ENCODE measurements around the gene NDC1. TPM values are rescaled to one million over a fixed set of nuclear protein-coding genes. Genes with fewer than 3 reads are reported as not detected.

Gene NDC1
- total and polyA plus RNA-seq, 2 donors (not counting 3 experiments of a cell fraction or from before 2014, with no cell fraction given), result 23.2 to 29.2 TPM

DNA sequence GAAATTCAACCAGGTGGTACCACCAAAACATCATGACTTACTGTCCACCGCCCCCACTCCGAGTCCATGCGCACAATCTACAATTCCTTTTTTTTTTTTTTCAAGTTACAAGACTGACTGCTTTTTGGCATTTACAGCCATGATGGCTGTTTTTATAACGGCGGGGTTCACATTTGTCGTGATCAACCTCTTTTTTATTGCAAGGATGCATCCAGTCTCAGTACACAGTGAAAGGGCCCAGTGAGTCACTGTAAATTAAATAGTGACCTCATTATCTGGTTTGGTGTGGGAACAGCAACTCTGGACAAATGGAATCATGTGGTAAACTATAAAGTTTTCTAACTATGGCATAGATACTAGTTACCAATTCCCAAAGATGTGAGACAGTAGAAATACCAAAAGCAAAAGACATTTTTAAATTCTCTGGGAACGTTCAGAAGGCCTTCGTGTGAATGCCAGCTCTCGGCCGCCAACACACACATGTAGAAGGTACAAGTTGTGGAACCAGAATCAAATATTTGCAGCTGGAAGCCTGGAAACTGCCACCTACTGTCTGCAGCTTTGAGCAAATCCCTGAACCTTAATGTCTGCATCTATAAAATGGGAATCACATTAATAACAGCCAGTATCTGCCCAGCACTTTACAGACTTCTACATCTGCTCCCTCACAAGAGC, 104.0 kb downstream of the NDC1 start:
- Histone ChIP-seq H3K27ac (ENCODE audit: insufficient read depth, low read depth, low read length) (no peak overlapping the region), H3K4me1 (ENCODE audit: control insufficient read depth, extremely low read depth, insufficient read depth, low read length) (peaks cover 11% of the 10 kb centered on the region), H3K4me3 (replicated peaks in 1 of 3; ENCODE audit: insufficient read depth in 1 of 3, low read depth in 1 of 3, low read length in 3 of 3) (no peak overlapping the region), H3K9me1 (replicated peaks; ENCODE audit: control insufficient read depth, extremely low read depth, insufficient read depth, low read length) (no peaks in the 10 kb centered on the region), H3K9me3 (replicated peaks; ENCODE audit: control insufficient read depth, insufficient read depth, low read length) (no peaks in the 10 kb centered on the region), H3K4me2 (ENCODE audit: insufficient read depth, low read length) (no peak overlapping the region), H3K9ac (replicated peaks; ENCODE audit: extremely low read depth, insufficient read depth, low read length) (no peak overlapping the region), H3K79me2 (ENCODE audit: control insufficient read depth, insufficient read depth, low read length) (no peaks in the 10 kb centered on the region), H4K20me1 (replicated peaks; ENCODE audit: control insufficient read depth, extremely low read depth, insufficient read depth, low read length) (no peaks in the 10 kb centered on the region), H3K27me3 (ENCODE audit: control insufficient read depth in 2 of 2, insufficient read depth in 2 of 2, low read length in 2 of 2) (peaks cover 43 to 67% of the 10 kb centered on the region in 2 experiments), H2AFZ (ENCODE audit: low read depth, low read length) (no peak overlapping the region), H3K36me3 (ENCODE audit: control insufficient read depth in 2 of 2, extremely low read depth in 1 of 2, insufficient read depth in 2 of 2, low read length in 2 of 2) (no peaks in the 10 kb centered on the region)
- FAIRE-seq, result no peak
- CTCF ChIA-PET, result interaction anchor here (3.7 kb wide), 1 partner anchor 19 kb away, joined by 13 read pairs; no protein-coding TSS in a partner anchor
- intact Hi-C loops (cut with micrococcal nuclease), result no loop called here
- dilution Hi-C loops (cut with MboI; ENCODE audit: extremely low pct_ligation_motif_present, low sequenced_read_pairs), result no loop called here
- POLR2A ChIA-PET, result no interaction called here
- BruUV-seq (replicated peaks), result no TSS peak
- no peak for DNase-seq (ENCODE audit: low read depth, low spot score)
- TF ChIP-seq, protein P1, sequence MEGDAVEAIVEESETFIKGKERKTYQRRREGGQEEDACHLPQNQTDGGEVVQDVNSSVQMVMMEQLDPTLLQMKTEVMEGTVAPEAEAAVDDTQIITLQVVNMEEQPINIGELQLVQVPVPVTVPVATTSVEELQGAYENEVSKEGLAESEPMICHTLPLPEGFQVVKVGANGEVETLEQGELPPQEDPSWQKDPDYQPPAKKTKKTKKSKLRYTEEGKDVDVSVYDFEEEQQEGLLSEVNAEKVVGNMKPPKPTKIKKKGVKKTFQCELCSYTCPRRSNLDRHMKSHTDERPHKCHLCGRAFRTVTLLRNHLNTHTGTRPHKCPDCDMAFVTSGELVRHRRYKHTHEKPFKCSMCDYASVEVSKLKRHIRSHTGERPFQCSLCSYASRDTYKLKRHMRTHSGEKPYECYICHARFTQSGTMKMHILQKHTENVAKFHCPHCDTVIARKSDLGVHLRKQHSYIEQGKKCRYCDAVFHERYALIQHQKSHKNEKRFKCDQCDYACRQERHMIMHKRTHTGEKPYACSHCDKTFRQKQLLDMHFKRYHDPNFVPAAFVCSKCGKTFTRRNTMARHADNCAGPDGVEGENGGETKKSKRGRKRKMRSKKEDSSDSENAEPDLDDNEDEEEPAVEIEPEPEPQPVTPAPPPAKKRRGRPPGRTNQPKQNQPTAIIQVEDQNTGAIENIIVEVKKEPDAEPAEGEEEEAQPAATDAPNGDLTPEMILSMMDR (IDR thresholded peaks at IDR 0.05; ENCODE audit: extremely low read depth in 1 of 2, insufficient read depth in 1 of 2, low read depth in 1 of 2, low read length in 2 of 2), result no peak
- TF ChIP-seq EZH2 (IDR thresholded peaks at IDR 0.05; ENCODE audit: borderline replicate concordance, low read depth, low read length, severe bottlenecking) (peak; percentile 32), POLR2AphosphoS5 (IDR thresholded peaks at IDR 0.05; ENCODE audit: insufficient read depth, low read depth, low read length) (no peak)
- TF ChIP-seq, protein P2, sequence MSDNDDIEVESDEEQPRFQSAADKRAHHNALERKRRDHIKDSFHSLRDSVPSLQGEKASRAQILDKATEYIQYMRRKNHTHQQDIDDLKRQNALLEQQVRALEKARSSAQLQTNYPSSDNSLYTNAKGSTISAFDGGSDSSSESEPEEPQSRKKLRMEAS (IDR thresholded peaks at IDR 0.05; ENCODE audit: insufficient read depth, insufficient read length), result no peak

All from endothelial cell of umbilical vein (primary cell).